ENCODE data around the gene DYNC1H1. TPM values are rescaled to one million over a fixed set of nuclear protein-coding genes. Genes with fewer than 3 reads are reported as not detected.

DYNC1H1 gene
- total RNA-seq, 1 donor from 2014 or later, result 384 TPM

- ATAC-seq (ENCODE audit: poor library complexity), result no peak
- DNase-seq, result no peak
- intact Hi-C loops (cut with DNase I), result no loop called here
Measured at GRCh38 chr14:102090713-102091112, 126.3 kb downstream of the DYNC1H1 start.

GRCh38 chr14:102092806-102093205 is 128.4 kb downstream of the DYNC1H1 start:
- DNase-seq (no peak), ATAC-seq (ENCODE audit: poor library complexity) (no peak)
- intact Hi-C loops (cut with DNase I), result no loop called here

GRCh38 chr14:102094101-102094500 is 129.7 kb downstream of the DYNC1H1 start:
- DNase-seq (no peak), ATAC-seq (ENCODE audit: poor library complexity) (no peak)
- intact Hi-C loops (cut with DNase I), result no loop called here

GRCh38 chr14:102095231-102095870 is 131.0 kb downstream of the DYNC1H1 start:
- ATAC-seq (ENCODE audit: poor library complexity), result no peak
- no peak for DNase-seq
- intact Hi-C loops (cut with DNase I), result loop anchor here (5.0 kb wide), 1 partner anchor 48 kb away; no protein-coding TSS in a partner anchor

- intact Hi-C loops (cut with DNase I), result loop anchor here (5.0 kb wide), 1 partner anchor 49 kb away; no protein-coding TSS in a partner anchor
- no peak for ATAC-seq (ENCODE audit: poor library complexity)
- DNase-seq, result no peak
Measured at GRCh38 chr14:102095871-102096568, 131.6 kb downstream of the DYNC1H1 start.

GRCh38 chr14:102096569-102097188 is 132.3 kb downstream of the DYNC1H1 start:
- intact Hi-C loops (cut with DNase I), result loop anchor here (5.0 kb wide), 1 partner anchor 49 kb away; no protein-coding TSS in a partner anchor
- peak; percentile 95 for ATAC-seq (ENCODE audit: poor library complexity)

GRCh38 chr14:102097441-102098135 is 133.2 kb downstream of the DYNC1H1 start:
- no peak for ATAC-seq (ENCODE audit: poor library complexity)
- intact Hi-C loops (cut with DNase I), result loop anchor here (5.0 kb wide), 1 partner anchor 50 kb away; no protein-coding TSS in a partner anchor
- DNase-seq, result no peak

More at GRCh38 chr14:102096569-102097188, 132.3 kb downstream of the DYNC1H1 start:
- peak; percentile 93 for DNase-seq

GRCh38 chr14:102103062-102103695 is 138.8 kb downstream of the DYNC1H1 start:
- DNase-seq, result no peak
- intact Hi-C loops (cut with DNase I), result no loop called here
- ATAC-seq (ENCODE audit: poor library complexity), result no peak

GRCh38 chr14:102105369-102105768 is 141.0 kb downstream of the DYNC1H1 start:
- DNase-seq, result no peak
- intact Hi-C loops (cut with DNase I), result no loop called here
- ATAC-seq (ENCODE audit: poor library complexity), result no peak

Other genes with a start within 250 kb of the DYNC1H1 start
- 169 TPM for gene PPP2R5C, start 202.9 kb upstream of the DYNC1H1 start, total RNA-seq
- 483 TPM for gene HSP90AA1, start 122.5 kb downstream of the DYNC1H1 start, total RNA-seq
- 19.2 TPM for gene WDR20, start 175.3 kb downstream of the DYNC1H1 start, total RNA-seq

Measured in Right ventricle myocardium superior (tissue), 1 donor.